Endothelial cell of umbilical vein (primary cell): ENCODE data around the gene CBFA2T3.

Source experiments
- EZH2 ChIP-seq: IDR thresholded peaks from 2 replicates; pipeline ENCODE4 v1.6.1; 2012; ENCODE audit warnings: borderline replicate concordance, low read depth, mild to moderate bottlenecking, moderate library complexity, low read length, inconsistent platforms; ENCODE audit not compliant: severe bottlenecking
- FOS ChIP-seq: IDR thresholded peaks from 2 replicates; pipeline ENCODE4 v1.6.1; 2011; ENCODE audit warnings: mild to moderate bottlenecking, low read length, moderate library complexity, borderline replicate concordance; ENCODE audit not compliant: insufficient read depth
- MYC ChIP-seq: IDR thresholded peaks from one replicate; pipeline ENCODE4 v1.6.1; 2011; ENCODE audit warnings: mild to moderate bottlenecking, low read depth, low read length
- POLR2A ChIP-seq: IDR thresholded peaks from 2 replicates; pipeline ENCODE4 v1.6.1; 2012; ENCODE audit warnings: low read depth, mild to moderate bottlenecking, control low read depth, low read length
- POLR2AphosphoS5 ChIP-seq: IDR thresholded peaks from 2 replicates; pipeline ENCODE4 v1.6.1; 2012; ENCODE audit warnings: low read depth, mild to moderate bottlenecking, control low read depth, low read length, moderate library complexity; ENCODE audit not compliant: insufficient read depth
- TF ChIP-seq, protein P1 (sequence below): IDR thresholded peaks from 2 replicates; pipeline ENCODE4 v1.6.1; 2011; ENCODE audit not compliant: insufficient read depth, insufficient read length
- TF ChIP-seq, protein P2 (sequence below), 2 donors: IDR thresholded peaks; 1 replicate in 1 of 2; 2 replicates in 1 of 2; pipeline ENCODE4 v1.5.1; 2011; ENCODE audit warnings: low read length in 2 of 2, mild to moderate bottlenecking in 2 of 2, moderate library complexity in 2 of 2, control low read depth in 1 of 2, inconsistent platforms in 1 of 2, low read depth in 1 of 2; ENCODE audit not compliant: insufficient read depth in 1 of 2; ENCODE audit errors: extremely low read depth in 1 of 2

- TF ChIP-seq POLR2A = no peak
- TF ChIP-seq EZH2 = no peak
- TF ChIP-seq, protein P1, sequence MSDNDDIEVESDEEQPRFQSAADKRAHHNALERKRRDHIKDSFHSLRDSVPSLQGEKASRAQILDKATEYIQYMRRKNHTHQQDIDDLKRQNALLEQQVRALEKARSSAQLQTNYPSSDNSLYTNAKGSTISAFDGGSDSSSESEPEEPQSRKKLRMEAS = no peak
- TF ChIP-seq, protein P2, sequence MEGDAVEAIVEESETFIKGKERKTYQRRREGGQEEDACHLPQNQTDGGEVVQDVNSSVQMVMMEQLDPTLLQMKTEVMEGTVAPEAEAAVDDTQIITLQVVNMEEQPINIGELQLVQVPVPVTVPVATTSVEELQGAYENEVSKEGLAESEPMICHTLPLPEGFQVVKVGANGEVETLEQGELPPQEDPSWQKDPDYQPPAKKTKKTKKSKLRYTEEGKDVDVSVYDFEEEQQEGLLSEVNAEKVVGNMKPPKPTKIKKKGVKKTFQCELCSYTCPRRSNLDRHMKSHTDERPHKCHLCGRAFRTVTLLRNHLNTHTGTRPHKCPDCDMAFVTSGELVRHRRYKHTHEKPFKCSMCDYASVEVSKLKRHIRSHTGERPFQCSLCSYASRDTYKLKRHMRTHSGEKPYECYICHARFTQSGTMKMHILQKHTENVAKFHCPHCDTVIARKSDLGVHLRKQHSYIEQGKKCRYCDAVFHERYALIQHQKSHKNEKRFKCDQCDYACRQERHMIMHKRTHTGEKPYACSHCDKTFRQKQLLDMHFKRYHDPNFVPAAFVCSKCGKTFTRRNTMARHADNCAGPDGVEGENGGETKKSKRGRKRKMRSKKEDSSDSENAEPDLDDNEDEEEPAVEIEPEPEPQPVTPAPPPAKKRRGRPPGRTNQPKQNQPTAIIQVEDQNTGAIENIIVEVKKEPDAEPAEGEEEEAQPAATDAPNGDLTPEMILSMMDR (IDR thresholded peaks at IDR 0.05; ENCODE audit: extremely low read depth in 1 of 2, insufficient read depth in 1 of 2, low read depth in 1 of 2, low read length in 2 of 2) = no peak
- no peak for TF ChIP-seq FOS
- TF ChIP-seq POLR2AphosphoS5 = no peak
- TF ChIP-seq MYC = no peak
Measured at GRCh38 chr16:88905563-88905962, 71.4 kb downstream of the CBFA2T3 start.
